Measurements from ENCODE around the gene DIP2C.

GRCh38 chr10:557792-558328 is 131.6 kb downstream of the DIP2C start:
- no peak for TF ChIP-seq SP1 (IDR thresholded peaks at IDR 0.05)
- no peak for TF ChIP-seq FOXA1 (IDR thresholded peaks at IDR 0.05)
- no peak for TF ChIP-seq ARNT (IDR thresholded peaks at IDR 0.05)
- TF ChIP-seq CTBP1 (IDR thresholded peaks at IDR 0.05; ENCODE audit: borderline replicate concordance) = no peak
- TF ChIP-seq BHLHE40 (IDR thresholded peaks at IDR 0.05; ENCODE audit: borderline replicate concordance) = no peak
- TF ChIP-seq TARDBP (IDR thresholded peaks at IDR 0.05) = no peak
- TF ChIP-seq FOXM1 (IDR thresholded peaks at IDR 0.05; ENCODE audit: borderline replicate concordance) = no peak
- TF ChIP-seq SUZ12 (IDR thresholded peaks at IDR 0.05) = no peak
- no peak for TF ChIP-seq FOXK2 (IDR thresholded peaks at IDR 0.05)
- no peak for TF ChIP-seq LEF1 (IDR thresholded peaks at IDR 0.05; ENCODE audit: borderline replicate concordance)
- TF ChIP-seq ELF4 (IDR thresholded peaks at IDR 0.05) = no peak
- TF ChIP-seq ZNF384 (IDR thresholded peaks at IDR 0.05) = no peak
- no peak for TF ChIP-seq NFRKB (IDR thresholded peaks at IDR 0.05)
- TF ChIP-seq PKNOX1 (IDR thresholded peaks at IDR 0.05) = no peak

Measured in HEK293T (cell line).